ENCODE data around the gene RPS6KA5.
"Not testable (repeated sequence)": the region's sequence is repeated elsewhere in the genome, so short reads cannot be mapped to it uniquely, and the experiment has no call there.

RPS6KA5 gene

DNA sequence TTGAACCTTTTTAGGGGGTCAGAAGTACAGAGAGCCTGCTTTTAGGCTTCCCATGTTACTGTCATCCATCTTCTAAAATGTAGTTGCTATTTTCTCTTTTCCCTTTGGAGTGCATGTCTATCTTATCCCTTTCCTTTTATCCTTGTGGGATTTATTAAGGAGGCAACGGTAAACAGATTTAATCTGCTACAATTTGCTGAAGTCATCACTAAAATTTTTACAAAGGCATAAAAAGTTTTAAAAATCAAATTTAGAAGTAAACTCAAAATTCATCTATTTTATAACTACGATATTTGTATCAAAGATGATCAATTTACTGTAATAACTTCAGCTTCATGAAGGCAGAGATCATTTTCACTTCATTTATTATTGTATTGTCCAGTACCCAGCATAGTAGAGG, 118.7 kb downstream of the RPS6KA5 start:
- H3K36me3 ChIP-seq (ENCODE audit: control insufficient read depth, insufficient read depth, low read length), result no peaks in the 10 kb centered on the region
- H3K9me3 ChIP-seq (ENCODE audit: control insufficient read depth, low read length), result no peaks in the 10 kb centered on the region
- H3K4me3 ChIP-seq (ENCODE audit: low read length), result no peak overlapping the region
- no peaks in the 10 kb centered on the region for H3K4me1 ChIP-seq (ENCODE audit: control insufficient read depth, insufficient read depth, low read length)
- no peak overlapping the region for H3K9ac ChIP-seq (ENCODE audit: low read length)
- H3K27me3 ChIP-seq (ENCODE audit: control insufficient read depth, insufficient read depth, low read length), result no peaks in the 10 kb centered on the region

DNA sequence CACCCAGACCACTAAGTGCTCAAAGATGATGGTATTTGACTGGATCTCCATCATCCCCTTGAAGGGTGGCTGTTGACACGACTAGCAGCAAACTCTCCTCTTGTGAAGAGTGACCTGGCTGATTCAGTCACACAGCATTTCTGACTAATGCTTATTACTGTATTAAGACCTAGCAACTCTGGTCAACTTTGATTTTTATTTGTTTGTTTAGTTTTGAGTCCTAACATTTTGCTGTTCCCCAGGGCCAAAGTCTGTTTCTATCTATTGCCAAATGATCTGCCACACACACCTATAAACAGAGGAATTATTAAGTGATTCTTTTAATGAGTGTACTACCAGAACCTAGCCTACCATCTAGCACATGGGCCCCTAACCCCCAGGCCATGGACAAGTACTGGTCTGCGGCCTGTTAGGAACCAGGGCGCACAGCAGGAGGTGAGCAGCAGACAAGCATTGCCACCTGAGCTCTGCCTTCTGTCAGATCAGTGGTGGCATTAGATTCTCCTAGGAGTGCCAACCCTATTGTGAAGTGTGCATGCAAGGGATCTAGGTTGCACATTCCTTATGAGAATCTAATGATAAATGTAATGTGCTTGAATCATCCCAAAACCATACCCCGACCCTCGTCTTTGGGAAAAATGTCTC, 120.0 kb downstream of the RPS6KA5 start:
- H3K9ac ChIP-seq (ENCODE audit: low read length), result no peak overlapping the region
- H3K4me1 ChIP-seq (ENCODE audit: control insufficient read depth, insufficient read depth, low read length), result no peaks in the 10 kb centered on the region
- H3K9me3 ChIP-seq (ENCODE audit: control insufficient read depth, low read length), result no peaks in the 10 kb centered on the region
- H3K4me3 ChIP-seq (ENCODE audit: low read length), result no peak overlapping the region
- H3K27me3 ChIP-seq (ENCODE audit: control insufficient read depth, insufficient read depth, low read length), result no peaks in the 10 kb centered on the region
- no peaks in the 10 kb centered on the region for H3K36me3 ChIP-seq (ENCODE audit: control insufficient read depth, insufficient read depth, low read length)

DNA sequence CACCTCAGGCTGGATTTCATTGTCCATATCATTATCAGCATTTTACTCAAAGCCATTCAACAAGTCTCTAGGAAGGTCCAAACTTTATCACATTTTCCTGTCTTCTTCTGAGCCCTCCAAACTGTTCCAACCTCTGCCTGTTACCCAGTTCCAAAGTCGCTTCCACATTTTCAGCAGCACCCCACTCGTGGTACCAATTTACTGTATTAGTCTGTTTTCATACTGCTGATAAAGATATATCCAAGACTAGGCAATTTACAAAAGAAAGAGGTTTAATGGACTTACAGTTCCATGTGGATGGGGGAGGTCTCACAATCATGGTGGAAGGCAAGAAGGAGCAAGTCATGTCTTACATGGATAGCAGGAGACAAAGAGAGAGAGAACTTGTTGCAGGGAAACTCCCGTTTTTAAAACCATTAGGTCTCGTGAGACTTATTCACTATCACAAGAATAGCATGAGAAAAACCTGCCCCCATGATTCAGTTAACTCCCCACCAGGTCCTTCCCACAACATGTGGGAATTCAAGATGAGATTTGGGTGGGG, 121.1 kb downstream of the RPS6KA5 start:
- not testable (repeated sequence) for H3K27me3 ChIP-seq (ENCODE audit: control insufficient read depth, insufficient read depth, low read length); H3K4me1 ChIP-seq (ENCODE audit: control insufficient read depth, insufficient read depth, low read length); H3K9me3 ChIP-seq (ENCODE audit: control insufficient read depth, low read length); H3K9ac ChIP-seq (ENCODE audit: low read length); H3K4me3 ChIP-seq (ENCODE audit: low read length); H3K36me3 ChIP-seq (ENCODE audit: control insufficient read depth, insufficient read depth, low read length)

DNA sequence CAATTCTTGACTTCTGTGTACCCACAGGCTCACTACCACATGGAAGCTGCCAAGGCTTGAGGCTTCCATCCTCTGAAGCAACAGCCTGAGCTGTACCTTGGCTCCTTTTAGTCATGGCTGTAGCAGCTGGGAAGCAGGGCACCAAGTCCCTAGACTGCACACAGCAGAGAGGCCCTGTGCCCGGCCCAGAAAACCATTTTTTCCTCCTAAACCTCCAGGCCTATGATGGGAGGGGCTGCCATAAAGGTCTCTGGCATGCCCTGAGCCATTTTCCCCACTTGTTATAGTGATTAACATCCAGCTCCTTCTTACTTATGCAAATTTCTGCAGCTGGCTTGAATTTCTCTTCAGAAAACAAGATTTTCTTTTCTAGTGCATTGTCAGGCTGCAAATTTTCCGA, 121.8 kb downstream of the RPS6KA5 start:
- H3K9me3 ChIP-seq (ENCODE audit: control insufficient read depth, low read length), result no peaks in the 10 kb centered on the region
- H3K4me1 ChIP-seq (ENCODE audit: control insufficient read depth, insufficient read depth, low read length), result no peaks in the 10 kb centered on the region
- H3K36me3 ChIP-seq (ENCODE audit: control insufficient read depth, insufficient read depth, low read length), result no peaks in the 10 kb centered on the region
- H3K4me3 ChIP-seq (ENCODE audit: low read length), result no peak overlapping the region
- no peaks in the 10 kb centered on the region for H3K27me3 ChIP-seq (ENCODE audit: control insufficient read depth, insufficient read depth, low read length)
- H3K9ac ChIP-seq (ENCODE audit: low read length), result no peak overlapping the region

DNA sequence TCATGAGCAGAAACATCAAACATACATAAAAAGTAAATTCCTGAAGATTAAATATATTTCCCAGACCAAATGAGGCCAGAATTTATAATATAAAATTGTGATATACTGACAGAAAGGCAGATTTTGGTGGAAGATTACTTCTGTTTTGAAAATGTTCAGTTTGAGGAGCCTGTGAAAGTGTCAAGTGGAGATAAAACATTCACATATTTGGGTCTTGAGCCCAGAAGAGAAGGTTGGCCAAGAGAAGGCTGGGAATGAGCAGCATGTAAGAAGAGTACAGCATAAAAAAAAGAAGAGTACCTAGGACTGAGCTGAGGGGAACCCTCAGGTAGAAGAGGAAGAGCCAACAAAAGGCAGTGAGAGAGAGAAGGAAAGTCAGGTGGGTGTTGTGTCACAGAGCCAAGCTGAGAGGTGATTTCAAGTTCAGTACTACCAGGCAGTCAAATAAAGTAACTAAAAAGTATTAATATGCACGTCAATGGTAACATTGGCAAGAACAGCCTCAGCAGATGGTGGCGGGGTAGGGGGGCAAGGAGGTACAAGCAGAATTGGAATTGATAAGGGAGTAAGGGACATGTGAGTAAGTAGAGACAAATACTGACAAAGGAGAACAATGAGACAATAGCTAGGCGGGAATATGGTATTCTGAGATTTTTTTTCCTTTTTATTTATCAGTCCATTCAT, 123.5 kb downstream of the RPS6KA5 start:
- no peaks in the 10 kb centered on the region for H3K9me3 ChIP-seq (ENCODE audit: control insufficient read depth, low read length)
- H3K4me1 ChIP-seq (ENCODE audit: control insufficient read depth, insufficient read depth, low read length), result no peaks in the 10 kb centered on the region
- H3K9ac ChIP-seq (ENCODE audit: low read length), result no peak overlapping the region
- H3K27me3 ChIP-seq (ENCODE audit: control insufficient read depth, insufficient read depth, low read length), result no peaks in the 10 kb centered on the region
- no peaks in the 10 kb centered on the region for H3K36me3 ChIP-seq (ENCODE audit: control insufficient read depth, insufficient read depth, low read length)
- no peak overlapping the region for H3K4me3 ChIP-seq (ENCODE audit: low read length)

DNA sequence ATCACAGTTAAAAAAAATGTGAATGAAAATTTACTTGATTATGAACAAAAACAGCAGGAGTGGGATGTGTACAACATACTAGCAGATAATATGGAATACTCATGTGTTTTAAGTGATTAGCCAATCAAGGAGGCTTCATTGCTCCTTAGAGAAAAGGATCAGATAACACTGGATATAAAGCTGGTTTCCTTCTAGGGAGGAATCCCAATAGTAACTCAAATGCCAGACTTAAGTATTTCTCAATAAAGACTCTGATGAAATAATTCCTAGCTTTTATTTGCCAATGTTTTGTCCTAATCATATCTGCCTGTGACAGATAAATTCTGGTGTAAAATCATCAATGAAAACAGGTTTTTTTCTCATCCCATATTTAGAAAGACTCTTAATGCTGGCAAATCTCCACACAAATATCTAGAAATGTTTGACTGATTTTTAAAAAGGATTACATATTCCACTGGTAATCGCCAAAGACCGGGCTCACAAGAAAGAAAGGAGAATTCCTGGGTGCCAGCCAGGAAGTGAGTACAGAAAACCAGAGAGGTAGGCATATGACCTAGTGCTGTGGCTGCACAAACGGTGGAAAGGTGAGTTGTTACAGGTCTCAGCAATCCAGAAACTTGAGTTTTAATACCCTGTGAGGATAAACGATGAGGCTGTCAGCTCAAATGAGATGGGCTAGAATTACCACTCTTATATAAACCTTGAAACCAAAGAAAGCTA, 135.7 kb downstream of the RPS6KA5 start:
- Histone ChIP-seq H3K4me3 (ENCODE audit: low read length) (no peak overlapping the region), H3K36me3 (ENCODE audit: control insufficient read depth, insufficient read depth, low read length) (no peaks in the 10 kb centered on the region), H3K27me3 (ENCODE audit: control insufficient read depth, insufficient read depth, low read length) (no peaks in the 10 kb centered on the region), H3K9me3 (ENCODE audit: control insufficient read depth, low read length) (no peaks in the 10 kb centered on the region), H3K4me1 (ENCODE audit: control insufficient read depth, insufficient read depth, low read length) (no peaks in the 10 kb centered on the region), H3K9ac (ENCODE audit: low read length) (no peak overlapping the region)

DNA sequence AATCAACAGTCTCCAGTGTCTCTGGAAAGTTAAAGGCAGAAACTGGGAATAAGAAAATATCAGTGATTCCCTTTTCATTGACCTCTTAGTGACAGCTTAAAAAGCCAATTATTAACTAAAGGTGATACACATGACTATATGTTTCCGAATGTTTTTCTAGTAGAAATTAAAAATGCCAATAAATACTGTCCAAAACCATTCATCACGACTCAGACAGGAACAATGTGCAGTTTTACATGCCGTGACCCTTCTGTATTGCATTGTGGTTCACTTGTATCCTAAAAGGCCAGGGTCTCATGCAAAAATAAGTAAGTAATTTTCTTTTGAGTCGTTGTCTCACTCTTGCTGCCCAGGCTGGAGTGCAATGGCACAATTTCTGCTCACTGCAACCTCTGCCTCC, 138.3 kb downstream of the RPS6KA5 start:
- no peaks in the 10 kb centered on the region for H3K4me1 ChIP-seq (ENCODE audit: control insufficient read depth, insufficient read depth, low read length)
- H3K9me3 ChIP-seq (ENCODE audit: control insufficient read depth, low read length), result no peaks in the 10 kb centered on the region
- H3K9ac ChIP-seq (ENCODE audit: low read length), result no peak overlapping the region
- H3K27me3 ChIP-seq (ENCODE audit: control insufficient read depth, insufficient read depth, low read length), result no peaks in the 10 kb centered on the region
- H3K4me3 ChIP-seq (ENCODE audit: low read length), result no peak overlapping the region
- H3K36me3 ChIP-seq (ENCODE audit: control insufficient read depth, insufficient read depth, low read length), result no peaks in the 10 kb centered on the region

DNA sequence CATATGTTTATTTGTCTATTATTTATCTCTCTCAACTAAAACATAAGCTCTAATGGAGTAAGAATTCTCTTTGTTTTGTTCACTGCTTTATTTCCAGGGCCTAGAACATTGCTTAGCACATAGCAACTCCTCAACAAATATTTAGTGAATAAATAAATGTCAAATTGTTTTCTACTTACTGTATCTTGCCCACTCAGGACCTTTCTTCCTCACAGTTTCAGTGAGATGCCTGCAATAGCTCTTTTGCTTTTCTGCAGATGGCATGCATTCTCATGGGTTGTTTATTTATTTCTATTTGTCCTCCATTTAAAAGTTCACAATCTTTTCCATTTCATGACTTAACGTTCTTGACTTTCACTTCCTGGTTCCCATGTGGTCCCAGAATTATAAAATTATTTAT, 149.3 kb downstream of the RPS6KA5 start:
- Histone ChIP-seq H3K4me1 (ENCODE audit: control insufficient read depth, insufficient read depth, low read length) (peaks cover 5% of the 10 kb centered on the region), H3K9me3 (ENCODE audit: control insufficient read depth, low read length) (no peaks in the 10 kb centered on the region)

DNA sequence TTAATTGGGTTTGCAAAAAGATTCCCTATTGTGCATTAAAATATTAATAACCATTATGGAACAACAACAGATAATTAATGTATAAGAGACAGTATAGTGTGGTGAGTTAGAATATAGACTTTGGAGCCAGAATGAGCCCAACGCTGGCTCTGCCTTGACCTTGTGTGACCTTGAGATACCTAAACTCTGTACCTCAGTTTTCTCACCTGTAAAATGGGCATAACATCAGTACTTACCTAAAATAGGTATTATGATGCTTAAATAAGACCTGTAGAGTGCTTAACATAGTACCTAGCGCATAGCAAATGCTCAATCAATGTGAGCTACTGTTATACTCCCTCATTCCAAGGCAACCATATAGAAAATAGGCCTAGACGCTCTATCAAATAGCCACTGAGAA, 153.3 kb downstream of the RPS6KA5 start:
- Histone ChIP-seq H3K36me3 (ENCODE audit: control insufficient read depth, insufficient read depth, low read length) (no peaks in the 10 kb centered on the region), H3K4me3 (ENCODE audit: low read length) (no peak overlapping the region), H3K9me3 (ENCODE audit: control insufficient read depth, low read length) (no peaks in the 10 kb centered on the region), H3K27me3 (ENCODE audit: control insufficient read depth, insufficient read depth, low read length) (no peaks in the 10 kb centered on the region), H3K9ac (ENCODE audit: low read length) (no peak overlapping the region), H3K4me1 (ENCODE audit: control insufficient read depth, insufficient read depth, low read length) (peaks cover 5% of the 10 kb centered on the region)

More for the DNA sequence above, 149.3 kb downstream of the RPS6KA5 start:
- Histone ChIP-seq H3K9ac (ENCODE audit: low read length) (no peak overlapping the region), H3K27me3 (ENCODE audit: control insufficient read depth, insufficient read depth, low read length) (no peaks in the 10 kb centered on the region), H3K4me3 (ENCODE audit: low read length) (no peak overlapping the region), H3K36me3 (ENCODE audit: control insufficient read depth, insufficient read depth, low read length) (no peaks in the 10 kb centered on the region)

DNA sequence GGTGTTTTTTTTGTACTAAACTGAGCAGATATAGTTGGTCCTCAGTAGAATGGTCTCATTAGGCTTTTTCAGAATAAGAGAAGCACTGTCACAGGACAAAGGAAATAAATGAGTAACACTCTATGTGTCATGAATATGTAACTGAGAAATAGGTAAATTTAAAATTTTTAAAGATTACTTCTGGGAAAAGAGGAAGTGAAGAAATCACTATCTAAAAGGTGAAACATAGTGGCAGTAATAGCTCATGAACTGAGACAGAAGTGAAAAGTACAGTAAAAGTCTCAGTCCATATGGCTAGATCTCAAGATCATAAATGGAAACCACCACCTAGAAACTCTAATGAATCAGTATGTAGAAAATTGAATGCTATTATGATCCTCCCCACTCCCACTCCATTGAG, 154.9 kb downstream of the RPS6KA5 start:
- no peak overlapping the region for H3K4me3 ChIP-seq (ENCODE audit: low read length)
- no peaks in the 10 kb centered on the region for H3K36me3 ChIP-seq (ENCODE audit: control insufficient read depth, insufficient read depth, low read length)
- no peaks in the 10 kb centered on the region for H3K4me1 ChIP-seq (ENCODE audit: control insufficient read depth, insufficient read depth, low read length)
- H3K9me3 ChIP-seq (ENCODE audit: control insufficient read depth, low read length), result no peaks in the 10 kb centered on the region
- no peaks in the 10 kb centered on the region for H3K27me3 ChIP-seq (ENCODE audit: control insufficient read depth, insufficient read depth, low read length)
- no peak overlapping the region for H3K9ac ChIP-seq (ENCODE audit: low read length)

DNA sequence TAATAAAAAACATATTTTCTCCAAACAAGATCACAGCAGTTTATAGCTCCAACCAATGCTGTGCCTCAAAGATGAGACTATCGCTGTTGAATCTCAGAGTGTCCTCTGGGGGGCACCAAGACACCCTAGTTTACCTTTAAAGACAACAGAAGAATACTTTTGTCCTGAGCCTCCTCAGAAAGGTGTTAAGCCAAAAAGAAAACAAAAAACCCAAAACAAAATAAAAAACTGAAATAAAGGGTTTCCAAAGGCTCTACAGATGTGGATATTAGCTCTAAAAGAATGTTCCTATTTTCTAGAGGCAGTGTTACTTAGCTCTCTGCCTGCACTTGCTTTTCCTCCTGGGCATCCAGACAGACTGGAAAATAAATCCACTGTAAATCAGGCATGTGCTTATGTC, 157.3 kb downstream of the RPS6KA5 start:
- H3K4me3 ChIP-seq (ENCODE audit: low read length), result no peak overlapping the region
- H3K4me1 ChIP-seq (ENCODE audit: control insufficient read depth, insufficient read depth, low read length), result no peaks in the 10 kb centered on the region
- no peak overlapping the region for H3K9ac ChIP-seq (ENCODE audit: low read length)
- no peaks in the 10 kb centered on the region for H3K36me3 ChIP-seq (ENCODE audit: control insufficient read depth, insufficient read depth, low read length)
- no peaks in the 10 kb centered on the region for H3K9me3 ChIP-seq (ENCODE audit: control insufficient read depth, low read length)
- H3K27me3 ChIP-seq (ENCODE audit: control insufficient read depth, insufficient read depth, low read length), result no peaks in the 10 kb centered on the region

DNA sequence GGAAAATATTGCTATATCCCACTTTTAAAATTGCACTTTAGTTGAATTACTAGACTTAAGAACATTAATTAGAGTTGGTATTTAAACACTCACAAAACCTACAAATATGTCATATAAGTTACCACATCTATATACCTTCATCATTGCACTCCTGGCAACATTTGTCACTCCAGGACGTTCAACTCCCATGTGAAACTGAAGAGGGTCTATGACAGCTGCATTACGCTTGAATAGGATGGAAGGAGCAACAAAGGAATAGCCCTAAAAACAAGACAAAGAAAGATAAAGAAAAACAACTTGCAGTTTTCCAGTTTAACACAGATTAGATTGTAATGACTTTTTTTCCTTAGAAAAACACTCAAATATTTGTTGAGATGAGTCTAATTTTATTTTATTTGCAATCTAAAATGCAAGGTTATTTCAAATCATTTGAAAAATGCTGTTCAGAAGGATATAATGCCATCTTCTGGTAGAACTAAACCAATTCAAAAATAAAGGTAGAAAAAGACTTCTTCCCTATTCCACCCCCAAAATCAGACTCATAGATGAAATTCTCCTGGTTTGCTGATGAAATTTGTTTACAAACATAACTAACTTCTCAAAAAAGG, 159.9 kb downstream of the RPS6KA5 start:
- H3K27me3 ChIP-seq (ENCODE audit: control insufficient read depth, insufficient read depth, low read length), result no peaks in the 10 kb centered on the region
- no peak overlapping the region for H3K4me3 ChIP-seq (ENCODE audit: low read length)
- H3K9me3 ChIP-seq (ENCODE audit: control insufficient read depth, low read length), result no peaks in the 10 kb centered on the region
- no peak overlapping the region for H3K9ac ChIP-seq (ENCODE audit: low read length)
- no peaks in the 10 kb centered on the region for H3K36me3 ChIP-seq (ENCODE audit: control insufficient read depth, insufficient read depth, low read length)
- no peaks in the 10 kb centered on the region for H3K4me1 ChIP-seq (ENCODE audit: control insufficient read depth, insufficient read depth, low read length)

All from mucosa of stomach (tissue), 1 donor.